GM12801 (cell line): ENCODE measurements around the gene ELOVL7.

Experiments
- CTCF ChIP-seq: IDR thresholded peaks from one replicate; pipeline ENCODE4 v1.5.1; 2011; ENCODE audit warnings: control low read depth; ENCODE audit not compliant: insufficient read length; ENCODE audit errors: extremely low read depth

ELOVL7 gene

GRCh38 chr5:60788863-60789513 is 55.1 kb downstream of the ELOVL7 start:
- no peak for TF ChIP-seq CTCF

- TF ChIP-seq CTCF = no peak
These were observed 64.6 kb downstream of the ELOVL7 start for GRCh38 chr5:60779466-60779865.

GRCh38 chr5:60776343-60776742 is 67.7 kb downstream of the ELOVL7 start:
- no peak for TF ChIP-seq CTCF

- no peak for TF ChIP-seq CTCF
These were observed 78.9 kb downstream of the ELOVL7 start for GRCh38 chr5:60765019-60765709.

GRCh38 chr5:60763061-60763460 is 81.0 kb downstream of the ELOVL7 start:
- no peak for TF ChIP-seq CTCF

- TF ChIP-seq CTCF = no peak
These were observed 89.6 kb downstream of the ELOVL7 start for GRCh38 chr5:60754495-60754894.

- TF ChIP-seq CTCF = no peak
These were observed 99.4 kb downstream of the ELOVL7 start for GRCh38 chr5:60744682-60745081.
